Calu3 (cell line): Measurements from ENCODE around the gene CRELD1. TPM values are rescaled to one million over a fixed set of nuclear protein-coding genes. Genes with fewer than 3 reads are reported as not detected.
"Not testable (repeated sequence)": the region's sequence is repeated elsewhere in the genome, so short reads cannot be mapped to it uniquely, and the experiment has no call there.

Source experiments
- BruUV-seq: library from RNA; stranded (reverse); fragments of 400-500 nt; replicated peaks from 2 replicates; lab custom pipeline; 2021; lab: Mats Ljungman, UMichigan
- CTCF ChIA-PET: fragments of 300-600 bp; sonication (Branson Sonifier 250); formaldehyde crosslinking; loops from one replicate; lab custom pipeline; 2022; ENCODE audit warnings: antibody characterized with exemption; lab: Charles Lee
- DNase-seq: peaks from one replicate; pipeline ENCODE4 v3.0.0; 2022
- H3K27ac Mint-ChIP-seq: one replicate; pipeline ENCODE4 v1.8.0; 2022; ENCODE audit warnings: mixed read lengths; ENCODE audit not compliant: unreplicated experiment
- H3K27me3 Mint-ChIP-seq: one replicate; pipeline ENCODE4 v1.8.0; 2022; ENCODE audit warnings: mixed read lengths; ENCODE audit not compliant: unreplicated experiment
- H3K36me3 Mint-ChIP-seq: one replicate; pipeline ENCODE4 v1.8.0; 2022; ENCODE audit warnings: mild to moderate bottlenecking, moderate library complexity, mixed read lengths; ENCODE audit not compliant: insufficient read depth, unreplicated experiment
- H3K4me1 Mint-ChIP-seq: one replicate; pipeline ENCODE4 v1.8.0; 2022; ENCODE audit warnings: mild to moderate bottlenecking, low read depth, mixed read lengths; ENCODE audit not compliant: unreplicated experiment
- H3K4me3 Mint-ChIP-seq: one replicate; pipeline ENCODE4 v1.8.0; 2022; ENCODE audit warnings: mild to moderate bottlenecking, low read depth, moderate library complexity, mixed read lengths; ENCODE audit not compliant: unreplicated experiment
- H3K9me3 Mint-ChIP-seq: one replicate; pipeline ENCODE4 v1.8.0; 2022; ENCODE audit warnings: low read depth, mixed read lengths; ENCODE audit not compliant: unreplicated experiment
- intact Hi-C: fragments of 100-400 bp; cut with micrococcal nuclease; formaldehyde crosslinking; loops from one replicate; pipeline ENCODE4 v1.10.0; 2022; ENCODE audit not compliant: unreplicated experiment
- total RNA-seq: library from RNA; stranded (reverse); gene quantifications from 2 replicates; pipeline ENCODE4 v1.2.3, GENCODE V29; 2022
- TF ChIP-seq, protein P1 (sequence below): fragments of 200-600 bp; IDR thresholded peaks from one replicate; pipeline ENCODE4 v1.8.0; 2022; ENCODE audit warnings: antibody characterized with exemption; ENCODE audit not compliant: unreplicated experiment

CRELD1 gene
- total RNA-seq, 1 experiment from 2014 or later = 25.4 TPM

DNA sequence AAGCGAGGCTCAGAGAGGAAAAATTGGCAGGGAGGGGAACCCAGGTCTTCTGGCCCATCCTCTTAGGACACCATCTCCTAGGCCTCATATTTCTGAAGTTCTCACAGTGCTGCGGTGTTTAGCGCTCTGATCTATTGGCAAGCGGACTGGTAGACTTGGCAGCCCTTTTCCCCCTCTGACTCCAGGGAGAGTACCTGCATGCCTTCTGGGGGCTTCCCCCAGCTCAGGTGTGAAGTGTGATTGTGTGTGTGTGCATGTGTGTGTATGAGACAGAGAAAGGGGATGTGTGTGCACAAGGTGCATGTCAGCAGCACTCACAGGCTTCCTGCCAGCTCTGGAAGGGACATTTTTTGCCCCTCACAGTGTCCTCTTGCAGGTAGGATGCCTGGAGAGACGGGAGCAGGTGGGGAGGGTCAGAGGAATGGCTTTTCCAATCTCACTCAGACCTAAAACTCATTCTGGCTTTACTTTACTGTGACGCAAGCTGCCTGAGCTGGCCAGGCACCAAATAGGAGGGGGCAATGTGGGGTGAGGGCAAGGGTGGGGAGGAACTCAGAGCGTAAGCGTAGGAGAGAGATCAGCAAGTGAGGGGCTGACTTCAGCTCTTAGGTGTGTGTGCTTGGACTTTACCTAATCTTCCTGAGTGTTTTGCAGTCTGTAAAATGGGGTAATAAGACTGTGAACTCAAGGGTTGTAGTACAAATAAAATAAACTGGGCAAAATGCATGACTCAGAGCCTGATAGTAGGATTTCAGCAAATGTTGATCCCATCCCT lies 35.0 kb upstream of the CRELD1 start:
- peak; percentile 43 for DNase-seq
- no TSS peak for BruUV-seq
- no peaks in the 10 kb centered on the region for H3K27me3 Mint-ChIP-seq
- TF ChIP-seq, protein P1, sequence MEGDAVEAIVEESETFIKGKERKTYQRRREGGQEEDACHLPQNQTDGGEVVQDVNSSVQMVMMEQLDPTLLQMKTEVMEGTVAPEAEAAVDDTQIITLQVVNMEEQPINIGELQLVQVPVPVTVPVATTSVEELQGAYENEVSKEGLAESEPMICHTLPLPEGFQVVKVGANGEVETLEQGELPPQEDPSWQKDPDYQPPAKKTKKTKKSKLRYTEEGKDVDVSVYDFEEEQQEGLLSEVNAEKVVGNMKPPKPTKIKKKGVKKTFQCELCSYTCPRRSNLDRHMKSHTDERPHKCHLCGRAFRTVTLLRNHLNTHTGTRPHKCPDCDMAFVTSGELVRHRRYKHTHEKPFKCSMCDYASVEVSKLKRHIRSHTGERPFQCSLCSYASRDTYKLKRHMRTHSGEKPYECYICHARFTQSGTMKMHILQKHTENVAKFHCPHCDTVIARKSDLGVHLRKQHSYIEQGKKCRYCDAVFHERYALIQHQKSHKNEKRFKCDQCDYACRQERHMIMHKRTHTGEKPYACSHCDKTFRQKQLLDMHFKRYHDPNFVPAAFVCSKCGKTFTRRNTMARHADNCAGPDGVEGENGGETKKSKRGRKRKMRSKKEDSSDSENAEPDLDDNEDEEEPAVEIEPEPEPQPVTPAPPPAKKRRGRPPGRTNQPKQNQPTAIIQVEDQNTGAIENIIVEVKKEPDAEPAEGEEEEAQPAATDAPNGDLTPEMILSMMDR = no peak
- H3K36me3 Mint-ChIP-seq = peaks cover 34% of the 10 kb centered on the region
- H3K27ac Mint-ChIP-seq = peak overlapping the region; percentile 76
- no peaks in the 10 kb centered on the region for H3K9me3 Mint-ChIP-seq
- peaks cover 67% of the 10 kb centered on the region for H3K4me1 Mint-ChIP-seq
- CTCF ChIA-PET = interaction anchor here (1.0 to 1.1 kb wide), 5 partner anchors 15 to 110 kb away, joined by 3 to 10 read pairs (median 8); partner anchors contain the start of genes CRELD1 and IL17RC
- intact Hi-C loops = loop anchor here (2.0 to 5.0 kb wide), 3 partner anchors 34 to 51 kb away; partner anchors contain the start of gene CRELD1
- H3K4me3 Mint-ChIP-seq = peak overlapping the region; percentile 52

GRCh38 chr3:9899289-9899791 lies 34.3 kb upstream of the CRELD1 start:
- intact Hi-C loops = loop anchor here (2.0 to 5.0 kb wide), 3 partner anchors 33 to 52 kb away; partner anchors contain the start of gene CRELD1
- Mint-ChIP-seq H3K36me3 (peaks cover 28% of the 10 kb centered on the region), H3K27ac (peak overlapping the region; percentile 76), H3K4me3 (peak overlapping the region; percentile 52), H3K9me3 (no peaks in the 10 kb centered on the region), H3K4me1 (peaks cover 73% of the 10 kb centered on the region), H3K27me3 (no peaks in the 10 kb centered on the region)
- CTCF ChIA-PET = no interaction called here
- TF ChIP-seq, protein P1 = no peak
- no peak for DNase-seq
- BruUV-seq = no TSS peak

DNA sequence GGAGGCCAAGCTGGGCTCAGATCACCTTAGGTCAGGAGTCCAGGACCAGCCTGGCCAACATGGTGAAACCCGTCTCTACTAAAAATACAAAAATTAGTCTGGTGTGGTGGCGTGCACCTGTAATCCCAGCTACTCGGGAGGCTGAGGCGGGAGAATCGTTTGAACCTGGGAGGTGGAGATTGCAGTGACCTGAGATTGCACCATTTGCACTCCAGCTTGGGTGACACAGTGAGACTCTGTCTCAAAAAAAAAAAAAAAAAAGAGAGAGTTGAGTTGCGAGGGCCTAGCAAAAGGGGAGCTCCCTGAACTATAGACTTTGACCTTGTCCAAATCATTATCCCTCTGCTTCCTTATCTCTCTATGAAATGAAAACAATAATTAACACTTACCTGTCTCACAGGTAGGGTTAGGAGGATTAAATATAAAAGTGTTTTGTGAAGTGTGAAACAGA lies 32.6 kb upstream of the CRELD1 start:
- H3K27ac Mint-ChIP-seq, intact Hi-C loops, H3K9me3 Mint-ChIP-seq, DNase-seq, BruUV-seq, H3K4me3 Mint-ChIP-seq, CTCF ChIA-PET, H3K27me3 Mint-ChIP-seq: not testable (repeated sequence)
- peaks cover 18% of the 10 kb centered on the region for H3K36me3 Mint-ChIP-seq
- H3K4me1 Mint-ChIP-seq = peaks cover 59% of the 10 kb centered on the region

DNA sequence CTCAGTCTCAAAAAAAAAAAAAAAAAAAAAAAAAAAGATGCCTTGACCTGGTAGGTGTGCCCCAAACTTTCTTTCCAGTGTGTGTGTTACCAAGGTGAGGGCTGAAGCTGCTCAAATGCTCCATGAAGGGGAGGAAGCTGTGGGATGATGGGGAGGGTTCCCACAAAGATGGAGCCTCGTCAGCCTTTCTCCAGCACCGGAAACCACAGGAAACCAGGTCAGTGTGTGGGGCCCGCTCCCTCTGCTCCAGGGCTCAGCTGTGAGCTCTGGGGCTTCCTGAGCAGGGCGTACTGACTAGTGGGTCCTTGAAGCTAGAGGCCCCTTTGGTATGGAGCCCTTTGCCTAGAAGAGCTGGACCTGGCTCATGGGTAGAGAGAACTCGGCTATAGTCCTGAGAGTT lies 31.7 kb upstream of the CRELD1 start:
- Mint-ChIP-seq H3K4me3 (peak overlapping the region; percentile 82), H3K27me3 (no peaks in the 10 kb centered on the region), H3K36me3 (peaks cover 14% of the 10 kb centered on the region), H3K9me3 (no peaks in the 10 kb centered on the region), H3K27ac (peak overlapping the region; percentile 42), H3K4me1 (peaks cover 50% of the 10 kb centered on the region)
- no peak for DNase-seq
- TF ChIP-seq, protein P1 = no peak
- BruUV-seq = no TSS peak
- intact Hi-C loops = no loop called here
- CTCF ChIA-PET = interaction anchor here (0.5 to 1.2 kb wide), 6 partner anchors 9 to 288 kb away, joined by 3 to 5 read pairs (median 4); partner anchors contain the start of gene IL17RC
